Rectal smooth muscle tissue (tissue), 1 donor: ENCODE measurements around the gene YIPF3.
"Not testable (repeated sequence)": the region's sequence is repeated elsewhere in the genome, so short reads cannot be mapped to it uniquely, and the experiment has no call there.

Experiments used
- H3K27ac ChIP-seq: one replicate; pipeline ENCODE4 v1.7.0; 2013; ENCODE audit warnings: low read depth, low read length, inconsistent platforms
- H3K27me3 ChIP-seq: one replicate; pipeline ENCODE4 v1.7.0; 2013; ENCODE audit warnings: low read length; ENCODE audit not compliant: control insufficient read depth, insufficient read depth
- H3K36me3 ChIP-seq: one replicate; pipeline ENCODE4 v1.7.0; 2013; ENCODE audit warnings: low read length; ENCODE audit not compliant: control insufficient read depth, insufficient read depth
- H3K4me1 ChIP-seq: one replicate; pipeline ENCODE4 v1.7.0; 2013; ENCODE audit warnings: low read length; ENCODE audit not compliant: control insufficient read depth, insufficient read depth
- H3K4me3 ChIP-seq: one replicate; pipeline ENCODE4 v1.7.0; 2013; ENCODE audit warnings: low read length
- H3K9ac ChIP-seq: one replicate; pipeline ENCODE4 v1.7.0; 2013; ENCODE audit warnings: low read length

Gene YIPF3

GRCh38 chr6:43478008-43478372 lies 38.7 kb downstream of the YIPF3 start:
- no peaks in the 10 kb centered on the region for H3K36me3 ChIP-seq
- H3K4me3 ChIP-seq = peak overlapping the region; percentile 67
- peak overlapping the region; percentile 34 for H3K9ac ChIP-seq
- peaks cover 14% of the 10 kb centered on the region for H3K4me1 ChIP-seq
- peak overlapping the region; percentile 71 for H3K27ac ChIP-seq
- H3K27me3 ChIP-seq = no peaks in the 10 kb centered on the region

GRCh38 chr6:43477235-43478007 lies 39.3 kb downstream of the YIPF3 start, which contains the start of gene TJAP1:
Gene TJAP1, plus strand, starts transcription at chr6:43477570. Its CDS starts 21,432 bp downstream, at chr6:43499002.
- Histone ChIP-seq H3K27ac (peak within 1 kb of the TSS; percentile 71), H3K4me1 (peaks cover 14% of the 10 kb centered on the region), H3K4me3 (peak within 1 kb of the TSS; percentile 67)

GRCh38 chr6:43476746-43477145 lies 40.0 kb downstream of the YIPF3 start:
- Histone ChIP-seq H3K4me3 (peak overlapping the region; percentile 67), H3K27me3 (no peaks in the 10 kb centered on the region), H3K4me1 (peaks cover 14% of the 10 kb centered on the region), H3K36me3 (no peaks in the 10 kb centered on the region), H3K27ac (peak overlapping the region; percentile 55), H3K9ac (peak overlapping the region; percentile 77)

More at GRCh38 chr6:43477235-43478007, 39.3 kb downstream of the YIPF3 start, which contains the start of gene TJAP1:
- Histone ChIP-seq H3K36me3 (no peaks in the 10 kb centered on the region), H3K27me3 (no peaks in the 10 kb centered on the region), H3K9ac (peak within 1 kb of the TSS; percentile 77)

- no peak overlapping the region for H3K4me3 ChIP-seq
- peaks cover 14% of the 10 kb centered on the region for H3K4me1 ChIP-seq
- no peaks in the 10 kb centered on the region for H3K27me3 ChIP-seq
- no peak overlapping the region for H3K27ac ChIP-seq
- H3K9ac ChIP-seq = no peak overlapping the region
- no peaks in the 10 kb centered on the region for H3K36me3 ChIP-seq
Observed at GRCh38 chr6:43475516-43475915, 41.2 kb downstream of the YIPF3 start.

GRCh38 chr6:43472515-43472914 lies 44.2 kb downstream of the YIPF3 start:
- Histone ChIP-seq H3K27ac (no peak overlapping the region), H3K4me1 (peaks cover 3% of the 10 kb centered on the region), H3K27me3 (peaks cover 2% of the 10 kb centered on the region), H3K4me3 (no peak overlapping the region), H3K9ac (no peak overlapping the region), H3K36me3 (no peaks in the 10 kb centered on the region)

GRCh38 chr6:43471399-43471798 lies 45.3 kb downstream of the YIPF3 start:
- Histone ChIP-seq H3K4me1 (no peaks in the 10 kb centered on the region), H3K27ac (no peak overlapping the region), H3K9ac (no peak overlapping the region), H3K36me3 (no peaks in the 10 kb centered on the region), H3K27me3 (peaks cover 2% of the 10 kb centered on the region), H3K4me3 (no peak overlapping the region)

GRCh38 chr6:43469947-43470346 lies 46.8 kb downstream of the YIPF3 start:
- Histone ChIP-seq H3K4me1 (no peaks in the 10 kb centered on the region), H3K27me3 (peaks cover 2% of the 10 kb centered on the region), H3K9ac (no peak overlapping the region), H3K27ac (no peak overlapping the region), H3K4me3 (no peak overlapping the region), H3K36me3 (no peaks in the 10 kb centered on the region)

GRCh38 chr6:43468748-43469681 lies 47.7 kb downstream of the YIPF3 start:
- no peak overlapping the region for H3K27ac ChIP-seq
- H3K36me3 ChIP-seq = no peaks in the 10 kb centered on the region
- H3K4me1 ChIP-seq = no peaks in the 10 kb centered on the region
- H3K9ac ChIP-seq = no peak overlapping the region
- peaks cover 2% of the 10 kb centered on the region for H3K27me3 ChIP-seq
- H3K4me3 ChIP-seq = no peak overlapping the region

- Histone ChIP-seq H3K27me3 (peaks cover 2% of the 10 kb centered on the region), H3K4me1 (no peaks in the 10 kb centered on the region), H3K4me3 (no peak overlapping the region), H3K27ac (no peak overlapping the region), H3K9ac (no peak overlapping the region), H3K36me3 (no peaks in the 10 kb centered on the region)
Observed at GRCh38 chr6:43468240-43468639, 48.5 kb downstream of the YIPF3 start.

GRCh38 chr6:43467752-43468151 lies 49.0 kb downstream of the YIPF3 start:
- no peak overlapping the region for H3K9ac ChIP-seq
- no peaks in the 10 kb centered on the region for H3K4me1 ChIP-seq
- no peak overlapping the region for H3K27ac ChIP-seq
- peaks cover 2% of the 10 kb centered on the region for H3K27me3 ChIP-seq
- H3K36me3 ChIP-seq = no peaks in the 10 kb centered on the region
- no peak overlapping the region for H3K4me3 ChIP-seq

GRCh38 chr6:43467265-43467664 lies 49.5 kb downstream of the YIPF3 start:
- H3K36me3 ChIP-seq, H3K27ac ChIP-seq: not testable (repeated sequence)

GRCh38 chr6:43465948-43466347 lies 50.8 kb downstream of the YIPF3 start:
- H3K4me3 ChIP-seq = no peak overlapping the region
- no peaks in the 10 kb centered on the region for H3K4me1 ChIP-seq
- H3K27me3 ChIP-seq = peaks cover 2% of the 10 kb centered on the region
- H3K27ac ChIP-seq = no peak overlapping the region
- no peak overlapping the region for H3K9ac ChIP-seq
- H3K36me3 ChIP-seq = no peaks in the 10 kb centered on the region

More at GRCh38 chr6:43467265-43467664, 49.5 kb downstream of the YIPF3 start:
- not testable (repeated sequence) for H3K9ac ChIP-seq, H3K4me1 ChIP-seq, H3K27me3 ChIP-seq, H3K4me3 ChIP-seq
